Measurements from ENCODE around the gene CLCN6.
"Not testable (repeated sequence)": the region's sequence is repeated elsewhere in the genome, so short reads cannot be mapped to it uniquely, and the experiment has no call there.

The CLCN6 gene

DNA sequence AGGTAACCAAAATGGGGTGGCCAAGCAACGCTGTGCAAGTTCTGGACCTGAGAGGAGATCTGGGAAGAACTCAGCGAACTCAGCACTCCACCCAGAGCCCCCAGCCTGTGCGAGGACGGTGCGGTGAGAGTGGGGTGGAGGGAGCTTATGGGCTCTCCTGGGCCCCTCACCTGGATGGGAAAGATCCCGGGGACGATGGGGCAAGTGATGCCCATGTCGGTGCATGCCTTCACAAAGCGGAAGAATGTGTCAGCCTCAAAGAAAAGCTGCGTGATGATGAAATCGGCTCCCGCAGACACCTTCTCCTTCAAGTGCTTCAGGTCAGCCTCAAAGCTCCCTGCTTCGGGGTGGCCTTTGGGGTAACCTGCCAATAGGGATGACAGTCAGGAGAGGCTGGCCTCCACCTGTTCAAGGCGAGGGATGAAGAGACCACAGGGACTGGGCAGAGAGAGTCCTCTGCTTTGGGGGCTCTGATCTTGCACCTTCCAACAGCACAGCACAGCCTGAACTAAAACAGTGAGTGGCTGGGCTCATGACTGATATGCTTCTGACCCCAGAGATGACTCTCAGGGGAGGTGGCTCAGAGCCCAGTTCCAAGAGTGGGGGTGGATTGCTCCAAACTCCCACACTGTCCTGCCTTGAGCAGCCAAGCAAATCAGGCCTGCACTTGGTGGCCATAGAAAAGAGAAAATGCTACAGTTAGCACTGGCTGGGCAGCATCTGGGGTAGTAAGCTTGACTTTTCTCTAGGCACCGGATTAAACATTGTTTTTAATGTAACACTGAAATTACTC, 9.8 kb upstream of the CLCN6 start:
- peak; percentile 82 for DNase-seq

- DNase-seq, result peak; percentile 84
Measured at GRCh38 chr1:11797525-11798216, 8.3 kb upstream of the CLCN6 start.

- no peak for DNase-seq
Measured at GRCh38 chr1:11799099-11799498, 6.9 kb upstream of the CLCN6 start.

DNA sequence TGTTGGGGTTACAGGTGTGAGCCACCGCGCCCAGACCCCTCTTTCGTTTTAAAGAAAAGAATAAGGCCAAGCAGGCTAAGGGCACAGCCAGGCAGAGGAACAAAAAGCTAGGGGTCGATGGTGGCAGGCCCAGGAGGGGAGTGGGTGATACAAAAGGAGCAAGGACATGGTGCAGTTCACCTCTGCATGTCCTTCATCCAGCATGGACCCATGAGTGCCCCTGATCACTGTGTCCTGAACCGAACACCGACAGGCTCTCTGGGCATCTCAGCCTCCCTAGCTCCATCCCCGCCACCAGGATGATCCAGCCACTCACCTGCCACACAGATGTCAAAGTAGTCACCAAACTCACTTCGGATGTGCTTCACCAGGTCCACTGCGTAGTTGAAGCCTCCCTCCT, 6.1 kb upstream of the CLCN6 start:
- no peak for DNase-seq

- no peak for DNase-seq
Measured at GRCh38 chr1:11800391-11800755, 5.6 kb upstream of the CLCN6 start.

- no peak for DNase-seq
Measured at GRCh38 chr1:11800756-11801433, 5.1 kb upstream of the CLCN6 start.

- DNase-seq, result peak; percentile 8
Measured at GRCh38 chr1:11802616-11802972, 3.4 kb upstream of the CLCN6 start.

- DNase-seq, result peak; percentile 86
Measured at GRCh38 chr1:11802973-11803885, 2.8 kb upstream of the CLCN6 start.

DNA sequence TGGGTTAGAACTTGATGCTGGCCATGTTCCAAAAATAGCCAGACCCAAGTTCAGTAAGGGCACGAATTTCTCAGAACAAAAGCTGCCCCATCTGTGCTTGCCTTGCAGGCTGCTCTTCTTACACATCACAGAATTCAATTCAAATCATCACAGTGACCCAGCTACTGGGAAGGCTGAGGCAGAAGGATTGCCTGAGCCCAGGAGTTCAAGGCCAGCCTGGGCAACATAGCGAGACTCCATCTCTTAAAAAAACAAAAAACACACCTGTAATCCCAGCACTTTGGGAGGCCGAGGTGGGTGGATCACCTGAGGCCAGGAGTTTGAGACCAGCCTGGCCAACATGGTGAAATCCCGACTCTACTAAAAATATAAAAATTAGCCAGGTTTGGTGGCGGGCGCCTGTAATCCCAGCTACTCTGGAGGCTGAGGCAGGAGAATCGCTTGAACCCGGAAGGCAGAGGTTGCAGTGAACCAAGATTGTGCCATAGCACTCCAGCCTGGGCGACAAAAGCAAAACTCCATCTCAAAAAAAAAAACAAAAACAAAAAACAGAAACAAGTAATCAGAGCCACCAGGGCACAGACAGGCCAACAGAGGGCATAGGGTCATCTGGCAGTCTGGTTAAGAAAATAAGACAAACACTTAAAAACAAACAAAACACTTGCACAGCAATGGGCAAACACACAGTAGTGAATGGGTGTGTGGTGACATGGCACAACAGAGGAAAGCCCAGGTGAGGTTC, 1.9 kb upstream of the CLCN6 start:
- not testable (repeated sequence) for DNase-seq

DNA sequence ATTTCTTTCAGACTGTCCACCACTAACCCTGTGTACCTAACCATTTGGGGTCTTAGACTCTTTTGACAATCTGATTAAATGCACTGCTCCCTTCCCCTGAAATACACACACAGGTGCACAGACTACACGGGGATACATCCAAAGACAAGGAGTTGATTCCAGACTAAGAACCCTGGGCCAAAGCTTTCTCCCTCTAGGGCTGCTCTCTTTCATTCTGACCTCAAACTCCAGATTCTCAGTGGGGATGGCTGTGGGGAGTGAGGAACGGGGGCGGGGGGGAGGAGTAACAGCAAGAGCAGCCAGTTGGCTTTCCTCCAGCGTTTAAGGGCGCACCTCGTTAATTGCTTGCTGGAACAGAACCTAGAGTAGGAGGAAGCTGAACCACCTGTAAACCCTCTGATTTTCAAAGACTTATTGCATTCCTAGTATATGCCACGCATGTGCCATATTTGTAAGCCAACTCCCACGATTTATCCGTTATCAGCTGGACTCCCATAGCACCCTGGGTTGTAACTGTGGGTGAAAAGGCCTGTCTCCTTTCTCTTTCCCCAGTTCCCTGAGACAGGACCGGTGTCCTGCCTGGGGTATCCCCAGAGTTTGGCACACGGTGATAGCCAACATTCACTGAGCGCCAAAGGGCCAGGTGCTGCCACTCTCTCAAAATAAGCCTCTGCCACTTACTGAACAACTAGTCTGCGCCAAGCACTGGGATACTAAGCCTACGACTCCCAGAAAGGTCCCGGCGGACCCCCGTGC, 1.1 kb upstream of the CLCN6 start:
- DNase-seq, result peak; percentile 40

GRCh38 chr1:11806307-11806936, 431 bp downstream of the CLCN6 start:
- no peak for DNase-seq

GRCh38 chr1:11807133-11807532, 1.1 kb downstream of the CLCN6 start:
- no peak for DNase-seq

DNA sequence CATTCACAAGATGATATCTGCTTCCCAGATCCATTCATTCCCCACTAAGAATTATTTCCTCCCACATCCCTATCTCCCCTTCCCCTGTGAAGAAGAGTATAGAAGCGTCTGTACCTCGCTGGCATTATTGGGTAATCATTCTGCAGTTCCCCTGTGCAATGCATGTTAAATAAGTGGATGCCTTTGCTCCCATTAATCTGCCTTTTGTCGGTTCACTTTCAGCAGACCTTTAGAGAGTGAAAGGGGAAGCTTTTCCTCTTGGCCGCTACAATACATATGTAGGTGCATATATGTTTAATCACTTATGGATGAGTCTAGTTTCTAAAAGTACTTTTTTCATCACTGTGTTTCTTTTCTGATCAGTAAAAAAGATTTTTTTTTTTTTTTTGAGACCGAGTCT, 7.0 kb downstream of the CLCN6 start:
- no peak for DNase-seq

- DNase-seq, result no peak
Measured at GRCh38 chr1:11817192-11817591, 11.2 kb downstream of the CLCN6 start.

DNA sequence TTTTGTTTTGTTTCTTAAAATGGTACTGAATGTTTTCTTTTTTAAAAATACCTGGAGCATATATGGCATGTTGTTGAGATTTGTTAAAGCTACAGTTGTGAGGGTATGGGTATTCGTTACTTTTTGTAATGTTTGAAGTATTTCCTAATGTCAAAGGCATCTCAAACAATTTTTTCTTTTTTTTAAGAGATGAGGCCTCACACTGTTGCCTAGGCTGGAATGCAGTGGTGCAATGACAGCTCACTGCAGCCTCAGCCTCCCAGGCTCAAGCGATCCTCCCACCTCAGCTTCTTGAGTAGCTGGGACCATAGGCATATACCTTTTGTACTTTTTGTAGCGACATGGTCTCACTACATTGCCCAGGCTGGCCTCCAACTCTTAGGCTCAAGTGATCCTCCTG, 16.1 kb downstream of the CLCN6 start:
- no peak for DNase-seq

GRCh38 chr1:11823366-11824137, 17.6 kb downstream of the CLCN6 start:
- no peak for DNase-seq

- DNase-seq, result no peak
Measured at GRCh38 chr1:11825131-11825530, 19.1 kb downstream of the CLCN6 start.

DNA sequence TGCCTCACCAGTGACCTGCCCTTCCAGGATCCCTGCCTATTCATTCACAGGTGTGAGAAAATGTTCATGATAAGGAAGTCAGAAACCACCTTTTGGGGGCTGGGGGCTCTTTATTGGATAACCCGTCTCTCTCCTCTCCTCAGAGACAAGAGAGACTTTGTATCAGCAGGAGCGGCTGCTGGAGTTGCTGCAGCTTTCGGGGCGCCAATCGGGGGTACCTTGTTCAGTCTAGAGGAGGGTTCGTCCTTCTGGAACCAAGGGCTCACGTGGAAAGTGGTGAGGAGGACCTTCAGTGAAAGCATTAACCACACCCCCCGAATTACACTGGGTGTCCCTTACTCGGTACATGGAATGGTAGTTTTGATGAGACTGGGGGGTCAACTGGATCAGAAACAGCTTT, 21.0 kb downstream of the CLCN6 start:
- no peak for DNase-seq

DNA sequence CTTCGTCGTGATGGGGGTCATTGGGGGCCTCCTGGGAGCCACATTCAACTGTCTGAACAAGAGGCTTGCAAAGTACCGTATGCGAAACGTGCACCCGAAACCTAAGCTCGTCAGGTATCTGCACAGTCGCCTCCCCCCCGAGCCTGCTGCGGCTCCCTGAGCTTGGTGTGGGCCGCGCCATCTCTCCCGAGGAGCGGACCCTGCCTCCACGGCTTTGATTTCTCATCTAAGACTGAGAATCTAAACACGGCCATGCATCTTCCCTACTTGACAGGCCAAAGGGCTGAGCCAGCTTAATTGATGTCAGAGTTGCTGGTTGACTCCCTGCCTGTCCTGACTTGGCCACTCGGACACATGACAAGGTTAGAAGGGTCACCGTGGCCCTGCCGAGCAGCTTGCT, 22.5 kb downstream of the CLCN6 start:
- no peak for DNase-seq
